GM23248 (cell line): ENCODE data around the gene AFAP1. TPM values are rescaled to one million over a fixed set of nuclear protein-coding genes. Genes with fewer than 3 reads are reported as not detected.
A peak's percentile ranks its signal among the peaks of the same experiment; 100 is the strongest.

Experiments
- DNase-seq: peaks from one replicate; pipeline ENCODE4 v3.0.0-alpha.2; 2015
- H2AFZ ChIP-seq: fragments of 200-600 bp; sonication (generic); 2 replicates; pipeline ENCODE4 v1.6.1; 2016; ENCODE audit warnings: antibody characterized with exemption
- H3F3A ChIP-seq: fragments of 200-600 bp; sonication (generic); 2 replicates; pipeline ENCODE4 v1.6.1; 2016; ENCODE audit warnings: mild to moderate bottlenecking, antibody characterized with exemption, mixed run types; ENCODE audit not compliant: insufficient read depth
- H3K27ac ChIP-seq: fragments of 200-600 bp; sonication (generic); 2 replicates; pipeline ENCODE4 v1.5.1; 2016; ENCODE audit warnings: mild to moderate bottlenecking
- H3K27me3 ChIP-seq: fragments of 200-600 bp; sonication (generic); replicated peaks from 2 replicates; pipeline ENCODE4 v1.6.1; 2016; ENCODE audit warnings: mild to moderate bottlenecking; ENCODE audit not compliant: insufficient read depth
- H3K36me3 ChIP-seq: fragments of 200-600 bp; sonication (generic); 2 replicates; pipeline ENCODE4 v1.6.1; 2016; ENCODE audit warnings: low read depth, mild to moderate bottlenecking
- H3K4me1 ChIP-seq: fragments of 200-600 bp; sonication (generic); 2 replicates; pipeline ENCODE4 v1.6.1; 2016; ENCODE audit warnings: mild to moderate bottlenecking; ENCODE audit not compliant: insufficient read depth
- H3K4me2 ChIP-seq: fragments of 200-600 bp; sonication (generic); one replicate; pipeline ENCODE4 v1.6.1; 2016; ENCODE audit warnings: mild to moderate bottlenecking; ENCODE audit not compliant: unreplicated experiment
- H3K4me3 ChIP-seq: fragments of 200-600 bp; sonication (generic); 2 replicates; pipeline ENCODE4 v1.5.1; 2016; ENCODE audit warnings: mild to moderate bottlenecking
- H3K79me2 ChIP-seq: fragments of 200-600 bp; sonication (generic); 2 replicates; pipeline ENCODE4 v1.6.1; 2016; ENCODE audit warnings: mild to moderate bottlenecking; ENCODE audit not compliant: insufficient read depth
- H3K9ac ChIP-seq: fragments of 200-600 bp; sonication (generic); 2 replicates; pipeline ENCODE4 v1.6.1; 2016; ENCODE audit warnings: mild to moderate bottlenecking
- H3K9me2 ChIP-seq: fragments of 200-600 bp; sonication (generic); 2 replicates; pipeline ENCODE4 v1.6.1; 2016; ENCODE audit warnings: mixed run types, mild to moderate bottlenecking, moderate library complexity; ENCODE audit not compliant: insufficient read depth
- H3K9me3 ChIP-seq: fragments of 200-600 bp; sonication (generic); one replicate; pipeline ENCODE4 v1.6.1; 2017; ENCODE audit warnings: low read depth
- H4K20me1 ChIP-seq: fragments of 200-600 bp; sonication (generic); 2 replicates; pipeline ENCODE4 v1.6.0; 2016; ENCODE audit not compliant: insufficient read depth
- EZH2 ChIP-seq: fragments of 200-600 bp; sonication (generic); IDR thresholded peaks from 2 replicates; pipeline ENCODE4 v1.6.1; 2018; ENCODE audit warnings: antibody characterized with exemption, mild to moderate bottlenecking; ENCODE audit not compliant: insufficient read depth, poor library complexity, severe bottlenecking
- EZH2phosphoT487 ChIP-seq: fragments of 200-600 bp; sonication (generic); IDR thresholded peaks from 2 replicates; pipeline ENCODE4 v1.6.1; 2018; ENCODE audit warnings: antibody characterized with exemption, moderate library complexity, mild to moderate bottlenecking, low read depth; ENCODE audit not compliant: insufficient read depth
- WGBS, 2 experiments: methylation state at CpG; one replicate each; pipeline ENCODE4 v1.1.6; 2015 to 2017; ENCODE audit warnings: low lambda C conversion rate in 2 of 2, low coverage in 1 of 2; ENCODE audit errors: missing lambda C conversion rate in 2 of 2; 5-methylcytosine and 5-hydroxymethylcytosine counted together
- in situ Hi-C: fragments of 300-500 bp; cut with MboI; formaldehyde crosslinking; loops from 2 replicates; pipeline ENCODE4 v1.15.0; 2020
- polyA plus RNA-seq: library from polyadenylated mRNA; unstranded; fragments of >200 nt; fragmentation: Nextera tagmentation; extraction: Ambion mirVana; gene quantifications from 2 replicates; pipeline ENCODE4 v1.2.1, GENCODE V29; 2016
- total RNA-seq: library from RNA; depleted of rRNA; stranded (reverse); fragments of >200 nt; shearing (Covaris generic); gene quantifications from 2 replicates; pipeline ENCODE4 v1.2.3, GENCODE V29; 2014

Gene AFAP1
- total and polyA plus RNA-seq, 2 experiments from 2014 or later: 54.4 to 103 TPM

- Histone ChIP-seq H3K4me1 (peaks cover 48% of the 10 kb centered on the region), H3K9me2 (no peaks in the 10 kb centered on the region), H3K79me2 (peaks cover 86% of the 10 kb centered on the region), H3K27ac (peak overlapping the region; percentile 67), H3F3A (peaks cover 66% of the 10 kb centered on the region), H3K36me3 (peaks cover 72% of the 10 kb centered on the region), H2AFZ (no peak overlapping the region), H3K4me3 (peak overlapping the region; percentile 14; the same call in 1 of the 2 replicates), H3K9ac (peak overlapping the region; percentile 58), H3K4me2 (peak overlapping the region; percentile 24), H4K20me1 (no peaks in the 10 kb centered on the region), H3K27me3 (no peaks in the 10 kb centered on the region), H3K9me3 (no peaks in the 10 kb centered on the region)
- TF ChIP-seq EZH2phosphoT487 (no peak), EZH2 (no peak)
- in situ Hi-C loops: no loop called here
- 47% methylated on average over 25 of the region's 25 CpGs for WGBS, 2 experiments
- DNase-seq: peak; percentile 63
Measured at GRCh38 chr4:7811536-7812191, 128.0 kb downstream of the AFAP1 start.

DNA sequence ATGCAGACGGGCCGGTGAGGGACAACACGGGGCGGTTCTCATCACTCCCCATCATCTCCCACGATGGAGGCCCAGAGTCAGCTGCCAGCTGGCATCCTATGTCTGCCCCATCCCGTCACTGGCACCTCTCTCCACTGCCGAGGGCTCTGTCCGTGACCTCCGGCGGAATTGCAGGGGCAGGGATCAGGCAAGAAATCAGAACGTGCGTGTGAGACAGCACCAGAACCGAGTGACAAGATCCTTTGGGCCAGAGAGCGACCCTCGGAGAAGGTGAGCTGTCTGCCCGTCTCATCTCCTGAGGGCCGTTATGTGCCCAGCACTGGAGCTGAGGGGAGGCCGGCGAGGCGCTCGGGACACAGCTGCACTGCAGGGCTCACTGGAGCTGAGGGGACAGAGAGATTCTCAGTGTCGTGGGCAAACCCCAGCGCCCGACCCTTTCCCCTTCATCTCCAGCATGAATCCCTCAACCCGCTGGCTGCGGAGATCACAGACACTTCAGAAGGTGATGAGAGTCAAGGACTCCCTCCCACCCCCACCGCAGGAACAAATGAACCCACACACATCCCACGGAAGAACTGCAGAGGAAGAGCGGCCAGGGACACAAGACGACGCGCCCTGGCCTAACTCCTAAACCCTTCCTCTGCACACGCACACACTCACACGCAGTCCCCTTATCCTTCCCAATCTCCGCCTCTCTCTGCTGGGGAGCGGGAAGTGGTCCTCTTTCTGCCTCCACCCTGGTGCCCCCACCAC is 128.7 kb downstream of the AFAP1 start:
- H2AFZ ChIP-seq: no peak overlapping the region
- peak overlapping the region; percentile 67 for H3K27ac ChIP-seq

GRCh38 chr4:7808752-7809151 is 130.9 kb downstream of the AFAP1 start:
- no peak overlapping the region for H3K4me2 ChIP-seq
- no peak overlapping the region for H3K9ac ChIP-seq
- no peaks in the 10 kb centered on the region for H3K9me2 ChIP-seq
- in situ Hi-C loops: loop anchor here (10.0 kb wide), 1 partner anchor 176 kb away; no protein-coding TSS in a partner anchor
- 71 to 78% methylated on average over 6 of the region's 6 CpGs for WGBS, 2 experiments
- peaks cover 92% of the 10 kb centered on the region for H3K79me2 ChIP-seq
- H3K4me3 ChIP-seq: no peak overlapping the region
- TF ChIP-seq EZH2 (no peak), EZH2phosphoT487 (no peak)
- H3K36me3 ChIP-seq: peaks cover 61% of the 10 kb centered on the region
- H3K27me3 ChIP-seq: no peaks in the 10 kb centered on the region
- no peak overlapping the region for H2AFZ ChIP-seq
- peaks cover 68% of the 10 kb centered on the region for H3F3A ChIP-seq
- peak; percentile 80 for DNase-seq
- H3K9me3 ChIP-seq: no peaks in the 10 kb centered on the region
- H3K27ac ChIP-seq: peak overlapping the region; percentile 18; the same call in 1 of the 2 replicates
- H4K20me1 ChIP-seq: no peaks in the 10 kb centered on the region
- peaks cover 55% of the 10 kb centered on the region for H3K4me1 ChIP-seq

More for the DNA sequence above, 128.7 kb downstream of the AFAP1 start:
- peak overlapping the region; percentile 24 for H3K4me2 ChIP-seq
- in situ Hi-C loops: no loop called here
- no peaks in the 10 kb centered on the region for H3K9me2 ChIP-seq
- no peak overlapping the region for H3K4me3 ChIP-seq
- H3K79me2 ChIP-seq: peaks cover 86% of the 10 kb centered on the region
- H3K27me3 ChIP-seq: no peaks in the 10 kb centered on the region
- peaks cover 48% of the 10 kb centered on the region for H3K4me1 ChIP-seq
- H3K9me3 ChIP-seq: no peaks in the 10 kb centered on the region
- TF ChIP-seq EZH2 (no peak), EZH2phosphoT487 (no peak)
- H3F3A ChIP-seq: peaks cover 65% of the 10 kb centered on the region
- no peak overlapping the region; the same call in 1 of the 2 replicates for H3K9ac ChIP-seq
- 92 to 93% methylated on average over 33 to 36 of the region's 36 CpGs for WGBS, 2 experiments
- peaks cover 69% of the 10 kb centered on the region for H3K36me3 ChIP-seq
- DNase-seq: no peak
- H4K20me1 ChIP-seq: no peaks in the 10 kb centered on the region

DNA sequence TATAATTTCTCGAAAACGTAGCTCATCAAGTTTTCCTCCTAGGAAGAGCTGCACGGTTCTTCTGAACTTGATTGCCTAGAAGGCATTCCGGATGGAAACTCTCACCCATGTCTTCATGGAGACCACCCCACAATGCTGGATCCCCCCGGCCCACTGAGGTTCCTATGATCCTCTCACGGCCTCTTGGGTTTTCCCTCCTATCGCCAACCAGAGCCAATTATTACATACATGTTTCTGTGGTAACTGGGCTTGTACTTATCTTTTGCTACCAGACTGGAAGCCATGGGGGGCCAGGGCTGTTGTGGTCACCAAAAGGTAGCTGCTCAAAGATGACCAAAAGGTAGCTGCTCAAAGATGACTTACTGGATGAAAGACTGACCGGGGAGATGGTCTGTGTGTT is 131.5 kb downstream of the AFAP1 start:
- Histone ChIP-seq H3K4me3 (no peak overlapping the region), H3K79me2 (peaks cover 94% of the 10 kb centered on the region), H3K9ac (no peak overlapping the region), H3K4me1 (peaks cover 50% of the 10 kb centered on the region), H4K20me1 (no peaks in the 10 kb centered on the region), H3K36me3 (peaks cover 56% of the 10 kb centered on the region), H2AFZ (no peak overlapping the region), H3K9me3 (no peaks in the 10 kb centered on the region), H3K27ac (0 out of 2 replicates have a peak overlapping the region, but pooled peaks have one; percentile 11), H3K27me3 (no peaks in the 10 kb centered on the region), H3F3A (peaks cover 65% of the 10 kb centered on the region), H3K4me2 (no peak overlapping the region), H3K9me2 (no peaks in the 10 kb centered on the region)
- TF ChIP-seq EZH2 (no peak), EZH2phosphoT487 (no peak)
- DNase-seq: no peak
- 97 to 98% methylated on average over 8 of the region's 8 CpGs for WGBS, 2 experiments
- in situ Hi-C loops: loop anchor here (10.0 kb wide), 1 partner anchor 177 kb away; no protein-coding TSS in a partner anchor
